T-cell (primary cell): Measurements from ENCODE around the gene ZSCAN12. TPM values are rescaled to one million over a fixed set of nuclear protein-coding genes. Genes with fewer than 3 reads are reported as not detected.
"Not testable (repeated sequence)": the region's sequence is repeated elsewhere in the genome, so short reads cannot be mapped to it uniquely, and the experiment has no call there.

ENCODE experiments used
- ATAC-seq, 4 experiments: fragments of 200-7000 bp in 3 of 4; fragments of 150-1000 bp in 1 of 4; cut with Tn5 transposase; replicated peaks in 1 of 4; 1 replicate in 3 of 4; 2 replicates in 1 of 4; pipeline ENCODE4 v1.10.0; 2021; ENCODE audit warnings: moderate library complexity in 3 of 4, mild to moderate bottlenecking in 2 of 4, moderate number of reproducible peaks in 1 of 4
- CTCF ChIA-PET, 2 donors: fragments of 300-600 bp; sonication (Branson Sonifier 250); formaldehyde crosslinking; loops; one replicate each; lab custom pipeline; 2022; ENCODE audit warnings: antibody characterized with exemption in 2 of 2; lab: Charles Lee
- POLR2A ChIA-PET, 2 donors: fragments of 300-600 bp; sonication (Branson Sonifier 250); formaldehyde crosslinking; loops; one replicate each; lab custom pipeline; 2022; ENCODE audit warnings: antibody characterized with exemption in 2 of 2; lab: Charles Lee
- DNase-seq, 35 experiments: peaks; one replicate each; pipeline versions ENCODE4 v3.0.0 to v3.0.0-alpha.2; 2013 to 2023
- H3K27ac ChIP-seq: one replicate; pipeline ENCODE4 v1.5.1; 2013; ENCODE audit warnings: low read length
- H3K27me3 ChIP-seq, 2 experiments: replicated peaks in 1 of 2; 1 replicate in 1 of 2; 2 replicates in 1 of 2; pipeline versions ENCODE4 v1.6.1 to v1.7.0; 2013; ENCODE audit warnings: low read length in 1 of 2, mixed read lengths in 1 of 2; ENCODE audit not compliant: control insufficient read depth in 2 of 2, insufficient read depth in 2 of 2; ENCODE audit errors: extremely low read depth in 1 of 2
- H3K36me3 ChIP-seq, 2 donors: 1 replicate in 1 of 2; 2 replicates in 1 of 2; pipeline versions ENCODE4 v1.6.1 to v1.7.0; 2013; ENCODE audit warnings: low read length in 1 of 2; ENCODE audit not compliant: control insufficient read depth in 2 of 2, insufficient read depth in 1 of 2; ENCODE audit errors: extremely low read depth in 1 of 2
- H3K4me1 ChIP-seq, 2 experiments: 1 replicate in 1 of 2; 2 replicates in 1 of 2; pipeline versions ENCODE4 v1.6.1 to v1.7.0; 2013; ENCODE audit warnings: low read length in 2 of 2, mixed read lengths in 1 of 2; ENCODE audit not compliant: insufficient read depth in 2 of 2, control insufficient read depth in 1 of 2; ENCODE audit errors: extremely low read depth in 1 of 2
- H3K4me3 ChIP-seq, 2 donors: 1 replicate in 1 of 2; 2 replicates in 1 of 2; pipeline versions ENCODE4 v1.5.1 to v1.7.0; 2013; ENCODE audit warnings: mild to moderate bottlenecking in 2 of 2, low read length in 1 of 2, moderate library complexity in 1 of 2; ENCODE audit not compliant: control insufficient read depth in 1 of 2; ENCODE audit errors: extremely low read depth in 1 of 2
- H3K9me3 ChIP-seq: 2 replicates; pipeline ENCODE4 v1.7.0; 2013
- H3K27ac Mint-ChIP-seq, 2 donors: one replicate each; pipeline ENCODE4 v1.8.0; 2020 to 2021; ENCODE audit warnings: mild to moderate bottlenecking in 2 of 2, mixed read lengths in 2 of 2
- H3K27me3 Mint-ChIP-seq, 2 donors: one replicate each; pipeline ENCODE4 v1.8.0; 2021 to 2022; ENCODE audit warnings: mixed read lengths in 2 of 2
- H3K36me3 Mint-ChIP-seq: one replicate; pipeline ENCODE4 v1.8.0; 2021; ENCODE audit warnings: mixed read lengths
- H3K4me1 Mint-ChIP-seq, 3 donors: one replicate each; pipeline ENCODE4 v1.8.0; 2020 to 2022; ENCODE audit warnings: mixed read lengths in 3 of 3, mild to moderate bottlenecking in 1 of 3
- H3K4me3 Mint-ChIP-seq, 3 donors: one replicate each; pipeline ENCODE4 v1.8.0; 2020 to 2022; ENCODE audit warnings: mild to moderate bottlenecking in 3 of 3, mixed read lengths in 3 of 3, moderate library complexity in 3 of 3
- H3K9me3 Mint-ChIP-seq, 3 donors: one replicate each; pipeline ENCODE4 v1.8.0; 2020 to 2022; ENCODE audit warnings: mixed read lengths in 3 of 3
- WGBS: methylation state at CpG from one replicate; pipeline ENCODE4 v1.1.5; 2013; ENCODE audit warnings: missing lambda C conversion rate; ENCODE audit not compliant: insufficient coverage; 5-methylcytosine and 5-hydroxymethylcytosine counted together
- total RNA-seq, 35 experiments: library from RNA in 6 of 35; stranded (reverse) in 6 of 35; fragments of 120-200 nt in 1 of 35; gene quantifications; one replicate each; pipeline versions ENCODE4 v1.2.1 to v1.2.4 and lab custom pipeline; 2013 to 2026

Gene ZSCAN12
- total RNA-seq, 5 donors from 2014 or later (not counting 1 experiment from before 2014, with no cell fraction given) = 3.8 to 8.2 (median 6.8) TPM

- H3K9me3 ChIP-seq, DNase-seq, H3K27ac Mint-ChIP-seq, CTCF ChIA-PET, H3K27ac ChIP-seq, H3K36me3 Mint-ChIP-seq, H3K27me3 ChIP-seq, ATAC-seq, H3K9me3 Mint-ChIP-seq, H3K4me3 ChIP-seq, H3K36me3 ChIP-seq, H3K4me3 Mint-ChIP-seq, H3K4me1 ChIP-seq: not testable (repeated sequence)
- POLR2A ChIA-PET = interaction anchor here in 1 of 2 donors (0.7 kb wide), 1 partner anchor 372 kb away, joined by 3 read pairs; no protein-coding TSS in a partner anchor
- Mint-ChIP-seq H3K27me3 (peaks cover 29 to 31% of the 10 kb centered on the region in 2 donors), H3K4me1 (peaks cover 7 to 10% (median 7%) of the 10 kb centered on the region in 3 donors)
- WGBS = no CpG with 5 or more reads among the region's 5 CpGs
Measured at GRCh38 chr6:28403923-28404322, 4.4 kb upstream of the ZSCAN12 start.

- ChIA-PET CTCF (no interaction called here), POLR2A (no interaction called here)
- H3K4me3 ChIP-seq = no peak overlapping the region
- Mint-ChIP-seq H3K27me3 (peaks cover 25 to 31% of the 10 kb centered on the region in 2 donors), H3K27ac (no peak overlapping the region), H3K4me1 (peaks cover 20 to 24% (median 20%) of the 10 kb centered on the region in 3 donors), H3K36me3 (peaks cover 7% of the 10 kb centered on the region), H3K9me3 (peaks cover 0 to 2% (median 0%) of the 10 kb centered on the region in 3 donors), H3K4me3 (no peak overlapping the region)
- H3K9me3 ChIP-seq = no peaks in the 10 kb centered on the region
- DNase-seq (no peak), ATAC-seq (no peak)
- H3K27me3 ChIP-seq = peaks cover 2 to 4% of the 10 kb centered on the region in 2 experiments
- H3K27ac ChIP-seq = no peak overlapping the region
- 57% methylated on average over 2 of the region's 2 CpGs for WGBS
- H3K4me1 ChIP-seq = peaks cover 13 to 15% of the 10 kb centered on the region in 2 experiments
- peaks cover 0 to 3% of the 10 kb centered on the region in 2 donors for H3K36me3 ChIP-seq
Measured at GRCh38 chr6:28402197-28402596, 2.6 kb upstream of the ZSCAN12 start.

- Histone ChIP-seq H3K27ac (no peak overlapping the region), H3K4me3 (no peak overlapping the region), H3K9me3 (no peaks in the 10 kb centered on the region), H3K36me3 (peaks cover 4 to 5% of the 10 kb centered on the region in 2 donors), H3K4me1 (peaks cover 15 to 21% of the 10 kb centered on the region in 2 experiments), H3K27me3 (peaks cover 2 to 4% of the 10 kb centered on the region in 2 experiments)
- peak overlapping the region in 1 of 2 donors; percentile 3 for H3K27ac Mint-ChIP-seq
- H3K4me3 Mint-ChIP-seq = peak overlapping the region in 2 of 3 donors; percentile 28 to 31
- peaks cover 0 to 2% (median 0%) of the 10 kb centered on the region in 3 donors for H3K9me3 Mint-ChIP-seq
- H3K4me1 Mint-ChIP-seq = peaks cover 30 to 34% (median 31%) of the 10 kb centered on the region in 3 donors
- ATAC-seq = no peak
- peaks cover 20 to 26% of the 10 kb centered on the region in 2 donors for H3K27me3 Mint-ChIP-seq
- ChIA-PET CTCF (no interaction called here), POLR2A (no interaction called here)
- no peak for DNase-seq
- H3K36me3 Mint-ChIP-seq = peaks cover 16% of the 10 kb centered on the region
- no CpG with 5 or more reads among the region's 1 CpG for WGBS
Measured at GRCh38 chr6:28401172-28401571, 1.6 kb upstream of the ZSCAN12 start.

GRCh38 chr6:28400122-28400451 is 540 bp upstream of the ZSCAN12 start:
- Mint-ChIP-seq H3K36me3 (peaks cover 26% of the 10 kb centered on the region), H3K9me3 (peaks cover 0 to 2% (median 0%) of the 10 kb centered on the region in 3 donors), H3K4me1 (peaks cover 41 to 45% (median 41%) of the 10 kb centered on the region in 3 donors), H3K27ac (peak overlapping the region; percentile 78 to 91), H3K27me3 (peaks cover 16 to 19% of the 10 kb centered on the region in 2 donors), H3K4me3 (peak overlapping the region; percentile 90 to 96 (median 93))
- DNase-seq (no peak), ATAC-seq (no peak)
- WGBS = no CpG with 5 or more reads among the region's 8 CpGs
- Histone ChIP-seq H3K27me3 (peaks cover 2 to 4% of the 10 kb centered on the region in 2 experiments), H3K4me1 (peaks cover 15 to 23% of the 10 kb centered on the region in 2 experiments), H3K9me3 (no peaks in the 10 kb centered on the region), H3K27ac (peak overlapping the region; percentile 71), H3K36me3 (peaks cover 5% of the 10 kb centered on the region in 2 donors), H3K4me3 (peak overlapping the region; percentile 94 to 98)
- CTCF ChIA-PET = no interaction called here
- POLR2A ChIA-PET = no interaction called here

GRCh38 chr6:28395918-28396317 is 3.6 kb downstream of the ZSCAN12 start:
- ATAC-seq (no peak), DNase-seq (no peak)
- peaks cover 56% of the 10 kb centered on the region for H3K36me3 Mint-ChIP-seq
- no peak overlapping the region for H3K4me3 Mint-ChIP-seq
- Histone ChIP-seq H3K27me3 (peaks cover 0 to 4% of the 10 kb centered on the region in 2 experiments), H3K4me3 (no peak overlapping the region), H3K36me3 (peaks cover 13 to 22% of the 10 kb centered on the region in 2 donors), H3K9me3 (no peaks in the 10 kb centered on the region), H3K27ac (no peak overlapping the region), H3K4me1 (peaks cover 15 to 23% of the 10 kb centered on the region in 2 experiments)
- peaks cover 0 to 2% (median 0%) of the 10 kb centered on the region in 3 donors for H3K9me3 Mint-ChIP-seq
- H3K4me1 Mint-ChIP-seq = peaks cover 55 to 57% (median 57%) of the 10 kb centered on the region in 3 donors
- POLR2A ChIA-PET = interaction anchor here in 1 of 2 donors (0.6 kb wide), 1 partner anchor 53 kb away, joined by 4 read pairs; no protein-coding TSS in a partner anchor
- WGBS = no CpG with 5 or more reads among the region's 4 CpGs
- CTCF ChIA-PET = no interaction called here
- no peak overlapping the region for H3K27ac Mint-ChIP-seq
- H3K27me3 Mint-ChIP-seq = peaks cover 0 to 1% of the 10 kb centered on the region in 2 donors

GRCh38 chr6:28393912-28394662 is 5.5 kb downstream of the ZSCAN12 start:
- Mint-ChIP-seq H3K36me3 (peaks cover 72% of the 10 kb centered on the region), H3K4me3 (no peak overlapping the region), H3K27me3 (no peaks in the 10 kb centered on the region), H3K9me3 (no peaks in the 10 kb centered on the region), H3K4me1 (peaks cover 45 to 53% (median 50%) of the 10 kb centered on the region in 3 donors), H3K27ac (no peak overlapping the region)
- peaks cover 0 to under 1% of the 10 kb centered on the region in 2 experiments for H3K27me3 ChIP-seq
- WGBS = 84% methylated on average over 3 of the region's 5 CpGs
- H3K36me3 ChIP-seq = peaks cover 16 to 34% of the 10 kb centered on the region in 2 donors
- no peak overlapping the region for H3K4me3 ChIP-seq
- DNase-seq = peak in 1 of 35 experiments; percentile 19
- peaks cover 12 to 17% of the 10 kb centered on the region in 2 experiments for H3K4me1 ChIP-seq
- H3K27ac ChIP-seq = no peak overlapping the region
- ChIA-PET CTCF (interaction anchor here in 1 of 2 donors (0.7 kb wide), 1 partner anchor 326 kb away, joined by 7 read pairs; no protein-coding TSS in a partner anchor), POLR2A (interaction anchor here in 1 of 2 donors (0.6 kb wide), 1 partner anchor 227 kb away, joined by 6 read pairs; no protein-coding TSS in a partner anchor)
- ATAC-seq = no peak
- H3K9me3 ChIP-seq = no peaks in the 10 kb centered on the region
